ENCODE measurements around the gene TUT4. TPM values are rescaled to one million over a fixed set of nuclear protein-coding genes. Genes with fewer than 3 reads are reported as not detected.
A peak's percentile ranks its signal among the peaks of the same experiment; 100 is the strongest.

Gene TUT4
- total RNA-seq, 1 experiment from 2014 or later, result 67.4 TPM

DNA sequence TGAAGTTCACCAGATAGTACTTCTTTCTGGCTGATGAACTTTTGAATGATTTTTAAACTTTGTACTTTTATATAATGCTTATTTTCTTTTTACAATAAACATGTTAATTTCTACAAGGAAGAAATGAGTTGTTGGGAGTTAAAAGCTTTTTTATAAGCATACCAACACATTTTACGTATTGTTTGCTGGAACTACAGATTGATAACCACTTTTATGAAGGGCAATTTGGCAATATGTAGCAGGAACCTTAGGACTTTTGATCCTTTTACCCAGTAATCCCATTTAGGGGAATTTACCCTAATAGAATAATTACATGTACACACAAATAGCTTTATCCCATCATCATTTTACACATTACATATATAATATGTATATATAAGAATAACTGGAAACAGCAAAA lies 132.2 kb downstream of the TUT4 start:
- no TSS peak for BruUV-seq (replicated peaks)
- DNase-seq (ENCODE audit: low read depth, low spot score) (no peak), ATAC-seq (no peak)
- TF ChIP-seq, protein P1, sequence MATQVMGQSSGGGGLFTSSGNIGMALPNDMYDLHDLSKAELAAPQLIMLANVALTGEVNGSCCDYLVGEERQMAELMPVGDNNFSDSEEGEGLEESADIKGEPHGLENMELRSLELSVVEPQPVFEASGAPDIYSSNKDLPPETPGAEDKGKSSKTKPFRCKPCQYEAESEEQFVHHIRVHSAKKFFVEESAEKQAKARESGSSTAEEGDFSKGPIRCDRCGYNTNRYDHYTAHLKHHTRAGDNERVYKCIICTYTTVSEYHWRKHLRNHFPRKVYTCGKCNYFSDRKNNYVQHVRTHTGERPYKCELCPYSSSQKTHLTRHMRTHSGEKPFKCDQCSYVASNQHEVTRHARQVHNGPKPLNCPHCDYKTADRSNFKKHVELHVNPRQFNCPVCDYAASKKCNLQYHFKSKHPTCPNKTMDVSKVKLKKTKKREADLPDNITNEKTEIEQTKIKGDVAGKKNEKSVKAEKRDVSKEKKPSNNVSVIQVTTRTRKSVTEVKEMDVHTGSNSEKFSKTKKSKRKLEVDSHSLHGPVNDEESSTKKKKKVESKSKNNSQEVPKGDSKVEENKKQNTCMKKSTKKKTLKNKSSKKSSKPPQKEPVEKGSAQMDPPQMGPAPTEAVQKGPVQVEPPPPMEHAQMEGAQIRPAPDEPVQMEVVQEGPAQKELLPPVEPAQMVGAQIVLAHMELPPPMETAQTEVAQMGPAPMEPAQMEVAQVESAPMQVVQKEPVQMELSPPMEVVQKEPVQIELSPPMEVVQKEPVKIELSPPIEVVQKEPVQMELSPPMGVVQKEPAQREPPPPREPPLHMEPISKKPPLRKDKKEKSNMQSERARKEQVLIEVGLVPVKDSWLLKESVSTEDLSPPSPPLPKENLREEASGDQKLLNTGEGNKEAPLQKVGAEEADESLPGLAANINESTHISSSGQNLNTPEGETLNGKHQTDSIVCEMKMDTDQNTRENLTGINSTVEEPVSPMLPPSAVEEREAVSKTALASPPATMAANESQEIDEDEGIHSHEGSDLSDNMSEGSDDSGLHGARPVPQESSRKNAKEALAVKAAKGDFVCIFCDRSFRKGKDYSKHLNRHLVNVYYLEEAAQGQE (IDR thresholded peaks at IDR 0.05; ENCODE audit: insufficient read depth in 1 of 2, low read depth in 2 of 2, low read length in 1 of 2), result no peak
- no peak for TF ChIP-seq CTCF (IDR thresholded peaks at IDR 0.05)
- TF ChIP-seq POLR2AphosphoS5 (IDR thresholded peaks at IDR 0.05; ENCODE audit: low read depth, low read length), result no peak
- no peak for TF ChIP-seq TCF7L2 (IDR thresholded peaks at IDR 0.05; ENCODE audit: low read depth, low read length)
- TF ChIP-seq SIN3A (IDR thresholded peaks at IDR 0.05; ENCODE audit: borderline replicate concordance, insufficient read depth, low read depth, low read length), result no peak
- ChIA-PET CTCF (no interaction called here), POLR2A (no interaction called here)
- intact Hi-C loops (cut with micrococcal nuclease; ENCODE audit: unreplicated experiment), result loop anchor here (10.0 kb wide), 1 partner anchor 244 kb away; no protein-coding TSS in a partner anchor
- H3K4me1 ChIP-seq (ENCODE audit: control insufficient read depth, insufficient read depth, low read length), result no peaks in the 10 kb centered on the region; the same call in 1 of the 2 replicates
- H3K9me3 ChIP-seq (ENCODE audit: control insufficient read depth, insufficient read depth, low read depth, low read length), result no peaks in the 10 kb centered on the region
- no peak overlapping the region for H3K4me3 ChIP-seq (ENCODE audit: low read depth in 2 of 2, low read length in 2 of 2)
- in situ Hi-C loops (cut with HindIII; ENCODE audit: low pct_unique_long_range_greater_than_20kb, low sequenced_read_pairs), result no loop called here
- H3K27ac ChIP-seq (ENCODE audit: low read length), result no peak overlapping the region
- H3K27me3 ChIP-seq (ENCODE audit: control insufficient read depth, insufficient read depth, low read length), result no peaks in the 10 kb centered on the region
- H3K36me3 ChIP-seq (ENCODE audit: control insufficient read depth, insufficient read depth, low read length), result peaks cover 55% of the 10 kb centered on the region

- CTCF ChIA-PET, result no interaction called here
Measured at GRCh38 chr1:52416811-52417210, 136.1 kb downstream of the TUT4 start.

More at GRCh38 chr1:52416811-52417210, 136.1 kb downstream of the TUT4 start:
- TF ChIP-seq SIN3A (IDR thresholded peaks at IDR 0.05; ENCODE audit: borderline replicate concordance, insufficient read depth, low read depth, low read length), result no peak
- TF ChIP-seq CTCF (IDR thresholded peaks at IDR 0.05), result no peak
- TF ChIP-seq POLR2AphosphoS5 (IDR thresholded peaks at IDR 0.05; ENCODE audit: low read depth, low read length), result no peak
- TF ChIP-seq, protein P1 (IDR thresholded peaks at IDR 0.05; ENCODE audit: insufficient read depth in 1 of 2, low read depth in 2 of 2, low read length in 1 of 2), result no peak
- no peak for TF ChIP-seq TCF7L2 (IDR thresholded peaks at IDR 0.05; ENCODE audit: low read depth, low read length)
- Histone ChIP-seq H3K4me3 (ENCODE audit: low read depth in 2 of 2, low read length in 2 of 2) (no peak overlapping the region), H3K9me3 (ENCODE audit: control insufficient read depth, insufficient read depth, low read depth, low read length) (no peaks in the 10 kb centered on the region), H3K36me3 (ENCODE audit: control insufficient read depth, insufficient read depth, low read length) (peaks cover 52% of the 10 kb centered on the region), H3K27ac (ENCODE audit: low read length) (no peak overlapping the region), H3K27me3 (ENCODE audit: control insufficient read depth, insufficient read depth, low read length) (no peaks in the 10 kb centered on the region), H3K4me1 (ENCODE audit: control insufficient read depth, insufficient read depth, low read length) (no peaks in the 10 kb centered on the region)
- POLR2A ChIA-PET, result no interaction called here
- intact Hi-C loops (cut with micrococcal nuclease; ENCODE audit: unreplicated experiment), result no loop called here
- TSS peak; percentile 53 for BruUV-seq (replicated peaks)
- DNase-seq (ENCODE audit: low read depth, low spot score), result no peak
- in situ Hi-C loops (cut with HindIII; ENCODE audit: low pct_unique_long_range_greater_than_20kb, low sequenced_read_pairs), result no loop called here
- ATAC-seq, result no peak

Data from Panc1 (cell line).